K562 (cell line): Measurements from ENCODE around the gene COL15A1. TPM values are rescaled to one million over a fixed set of nuclear protein-coding genes. Genes with fewer than 3 reads are reported as not detected.
A peak's percentile ranks its signal among the peaks of the same experiment; 100 is the strongest.

Source experiments
- KAT2B ChIP-seq: IDR thresholded peaks from one replicate; pipeline ENCODE4 v1.6.1; 2012; ENCODE audit warnings: low read depth, mild to moderate bottlenecking, control low read depth, inconsistent platforms, low read length, moderate library complexity
- L3MBTL2 ChIP-seq: fragments of 450-650 bp; IDR thresholded peaks from 2 replicates; pipeline ENCODE4 v1.6.1; 2016; ENCODE audit warnings: mild to moderate bottlenecking, moderate library complexity
- MYNN ChIP-seq, 2 experiments: sonication (generic); formaldehyde crosslinking in 1 of 2; IDR thresholded peaks; 2 replicates each; pipeline versions ENCODE4 v1.5.0 to v1.6.1; 2016 to 2020; ENCODE audit warnings: antibody characterized with exemption in 1 of 2, missing genetic modification reagents in 1 of 2
- PHTF2 ChIP-seq: fragments of 250-450 bp; sonication (Bioruptor Pico); IDR thresholded peaks from 2 replicates; pipeline ENCODE4 v1.5.0; 2021; ENCODE audit warnings: mild to moderate bottlenecking
- POLR3A ChIP-seq: IDR thresholded peaks from 2 replicates; pipeline ENCODE4 v1.6.1; 2011; ENCODE audit warnings: borderline replicate concordance, mild to moderate bottlenecking, moderate library complexity; ENCODE audit not compliant: insufficient read length, insufficient read depth; ENCODE audit errors: extremely low read depth
- ZNF444 ChIP-seq: fragments of 250-450 bp; sonication (Bioruptor Pico); IDR thresholded peaks from 2 replicates; pipeline ENCODE4 v1.4.0; 2020; ENCODE audit warnings: mild to moderate bottlenecking, moderate library complexity
- polyA plus RNA-seq, 8 experiments: library from polyadenylated mRNA; depleted of rRNA in 4 of 8; stranded (reverse) in 5 of 8; unstranded in 3 of 8; fragments of >200 nt; fragmentation: Nextera tagmentation in 2 of 8; fragmentation: Illumina TruSeq in 1 of 8; extraction: Ambion mirVana in 2 of 8; extraction: Trizol in 1 of 8; gene quantifications; 2 replicates each; pipeline versions ENCODE4 v1.2.1 to v1.2.3, GENCODE V29; 2011 to 2014; ENCODE audit warnings: inconsistent platforms in 1 of 8, missing spikeins in 1 of 8
- total RNA-seq, 7 experiments: library from RNA; depleted of rRNA in 6 of 7; stranded (reverse); fragments of >200 nt in 6 of 7; fragmentation: Illumina TruSeq in 2 of 7; extraction: Trizol in 2 of 7; gene quantifications; 2 replicates each; pipeline versions ENCODE4 v1.2.1 to v1.2.3, GENCODE V29; 2011 to 2021; ENCODE audit warnings: low replicate concordance in 1 of 7
- TF ChIP-seq, protein P1 (sequence below): sonication (generic); IDR thresholded peaks from 2 replicates; pipeline ENCODE4 v1.6.1; 2016
- TF ChIP-seq, protein P2 (sequence below), 3 experiments: IDR thresholded peaks in 2 of 3; conservative IDR thresholded peaks in 1 of 3; 2 replicates each; pipeline ENCODE4 v1.5.1; 2011 to 2012; ENCODE audit warnings: low read length in 3 of 3, mild to moderate bottlenecking in 3 of 3, control low read depth in 2 of 3, improper control_type of control experiment in 1 of 3, inconsistent platforms in 1 of 3, low read depth in 1 of 3, mixed read lengths in 1 of 3, moderate library complexity in 1 of 3; ENCODE audit not compliant: insufficient read depth in 2 of 3
- TF ChIP-seq, protein P3 (sequence below): fragments of 450-650 bp; formaldehyde crosslinking; IDR thresholded peaks from 2 replicates; pipeline ENCODE4 v1.4.0; 2022; ENCODE audit warnings: mild to moderate bottlenecking, moderate library complexity
- TF ChIP-seq, protein P4 (sequence below): fragments of 450-650 bp; formaldehyde crosslinking; IDR thresholded peaks from 2 replicates; pipeline ENCODE4 v1.4.0; 2020; ENCODE audit warnings: mild to moderate bottlenecking, moderate library complexity
- TF ChIP-seq, protein P5 (sequence below): fragments of 450-650 bp; conservative IDR thresholded peaks from 2 replicates; pipeline ENCODE4 v1.6.1; 2016; ENCODE audit warnings: missing genetic modification characterization, low read depth, mild to moderate bottlenecking, missing compliant biosample characterization, moderate library complexity
- TF ChIP-seq, protein P6 (sequence below): fragments of 250-450 bp; sonication (Bioruptor Pico); IDR thresholded peaks from 2 replicates; pipeline ENCODE4 v1.4.0; 2020; ENCODE audit warnings: mild to moderate bottlenecking, moderate library complexity, borderline replicate concordance

COL15A1 gene
- total and polyA plus RNA-seq, 9 of the 15 experiments (the other 6 are each of a cell fraction or from before 2014, with no cell fraction given), result 0.46 to 5.1 (median 2.6) TPM

DNA sequence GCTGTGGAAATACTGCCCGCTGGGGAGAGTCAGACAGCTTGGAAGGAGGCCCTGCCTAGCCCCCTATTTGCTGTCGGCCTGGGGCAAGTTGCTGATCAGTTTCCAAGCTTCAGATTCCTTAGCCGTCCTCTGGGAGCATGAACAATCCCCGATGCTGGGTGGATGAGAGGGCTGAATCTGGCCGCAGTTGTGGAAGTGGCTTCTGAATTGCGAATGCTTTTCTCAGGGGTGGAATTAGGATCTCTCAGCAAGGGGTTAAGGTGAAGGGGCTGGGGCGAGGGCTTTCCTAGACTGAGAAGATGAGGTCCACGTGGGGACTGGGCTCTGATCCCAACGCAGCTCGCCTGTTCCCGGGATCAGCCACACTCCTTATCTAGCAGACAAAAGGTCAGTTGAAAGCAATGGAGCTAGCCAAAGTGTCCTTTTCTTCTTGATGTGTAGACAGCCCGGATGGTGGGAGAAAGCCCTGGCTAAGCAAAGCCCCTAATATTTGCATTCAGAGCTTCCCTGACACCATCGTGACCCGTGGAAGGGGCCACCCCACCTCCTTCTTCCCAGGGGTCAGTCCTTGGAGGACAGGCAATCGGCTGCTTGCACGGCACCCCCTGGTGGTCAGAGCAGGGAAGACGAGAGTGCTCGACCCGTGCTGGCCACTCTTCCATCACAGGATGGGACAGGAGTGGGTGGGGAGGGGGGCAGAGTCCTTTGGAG, 54.9 kb downstream of the COL15A1 start (continued):
- 0 out of 2 replicates have a peak, but pooled peaks have one; percentile 32 for TF ChIP-seq L3MBTL2
- no peak for TF ChIP-seq ZNF444 (CRISPR knock-in tag)
- TF ChIP-seq, protein P1, sequence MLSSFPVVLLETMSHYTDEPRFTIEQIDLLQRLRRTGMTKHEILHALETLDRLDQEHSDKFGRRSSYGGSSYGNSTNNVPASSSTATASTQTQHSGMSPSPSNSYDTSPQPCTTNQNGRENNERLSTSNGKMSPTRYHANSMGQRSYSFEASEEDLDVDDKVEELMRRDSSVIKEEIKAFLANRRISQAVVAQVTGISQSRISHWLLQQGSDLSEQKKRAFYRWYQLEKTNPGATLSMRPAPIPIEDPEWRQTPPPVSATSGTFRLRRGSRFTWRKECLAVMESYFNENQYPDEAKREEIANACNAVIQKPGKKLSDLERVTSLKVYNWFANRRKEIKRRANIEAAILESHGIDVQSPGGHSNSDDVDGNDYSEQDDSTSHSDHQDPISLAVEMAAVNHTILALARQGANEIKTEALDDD, result no peak
- TF ChIP-seq, protein P2, sequence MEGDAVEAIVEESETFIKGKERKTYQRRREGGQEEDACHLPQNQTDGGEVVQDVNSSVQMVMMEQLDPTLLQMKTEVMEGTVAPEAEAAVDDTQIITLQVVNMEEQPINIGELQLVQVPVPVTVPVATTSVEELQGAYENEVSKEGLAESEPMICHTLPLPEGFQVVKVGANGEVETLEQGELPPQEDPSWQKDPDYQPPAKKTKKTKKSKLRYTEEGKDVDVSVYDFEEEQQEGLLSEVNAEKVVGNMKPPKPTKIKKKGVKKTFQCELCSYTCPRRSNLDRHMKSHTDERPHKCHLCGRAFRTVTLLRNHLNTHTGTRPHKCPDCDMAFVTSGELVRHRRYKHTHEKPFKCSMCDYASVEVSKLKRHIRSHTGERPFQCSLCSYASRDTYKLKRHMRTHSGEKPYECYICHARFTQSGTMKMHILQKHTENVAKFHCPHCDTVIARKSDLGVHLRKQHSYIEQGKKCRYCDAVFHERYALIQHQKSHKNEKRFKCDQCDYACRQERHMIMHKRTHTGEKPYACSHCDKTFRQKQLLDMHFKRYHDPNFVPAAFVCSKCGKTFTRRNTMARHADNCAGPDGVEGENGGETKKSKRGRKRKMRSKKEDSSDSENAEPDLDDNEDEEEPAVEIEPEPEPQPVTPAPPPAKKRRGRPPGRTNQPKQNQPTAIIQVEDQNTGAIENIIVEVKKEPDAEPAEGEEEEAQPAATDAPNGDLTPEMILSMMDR (IDR thresholded peaks at IDR 0.05 in 2 of 3, conservative IDR thresholded peaks at IDR 0.05 in 1 of 3; ENCODE audit: insufficient read depth in 2 of 3, low read depth in 1 of 3, low read length in 3 of 3), result peak; percentile 85 to 96 (median 93)
- TF ChIP-seq, protein P3, sequence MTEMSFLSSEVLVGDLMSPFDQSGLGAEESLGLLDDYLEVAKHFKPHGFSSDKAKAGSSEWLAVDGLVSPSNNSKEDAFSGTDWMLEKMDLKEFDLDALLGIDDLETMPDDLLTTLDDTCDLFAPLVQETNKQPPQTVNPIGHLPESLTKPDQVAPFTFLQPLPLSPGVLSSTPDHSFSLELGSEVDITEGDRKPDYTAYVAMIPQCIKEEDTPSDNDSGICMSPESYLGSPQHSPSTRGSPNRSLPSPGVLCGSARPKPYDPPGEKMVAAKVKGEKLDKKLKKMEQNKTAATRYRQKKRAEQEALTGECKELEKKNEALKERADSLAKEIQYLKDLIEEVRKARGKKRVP, result 0 out of 2 replicates have a peak, but pooled peaks have one; percentile 28
- no peak for TF ChIP-seq KAT2B
- TF ChIP-seq, protein P4, sequence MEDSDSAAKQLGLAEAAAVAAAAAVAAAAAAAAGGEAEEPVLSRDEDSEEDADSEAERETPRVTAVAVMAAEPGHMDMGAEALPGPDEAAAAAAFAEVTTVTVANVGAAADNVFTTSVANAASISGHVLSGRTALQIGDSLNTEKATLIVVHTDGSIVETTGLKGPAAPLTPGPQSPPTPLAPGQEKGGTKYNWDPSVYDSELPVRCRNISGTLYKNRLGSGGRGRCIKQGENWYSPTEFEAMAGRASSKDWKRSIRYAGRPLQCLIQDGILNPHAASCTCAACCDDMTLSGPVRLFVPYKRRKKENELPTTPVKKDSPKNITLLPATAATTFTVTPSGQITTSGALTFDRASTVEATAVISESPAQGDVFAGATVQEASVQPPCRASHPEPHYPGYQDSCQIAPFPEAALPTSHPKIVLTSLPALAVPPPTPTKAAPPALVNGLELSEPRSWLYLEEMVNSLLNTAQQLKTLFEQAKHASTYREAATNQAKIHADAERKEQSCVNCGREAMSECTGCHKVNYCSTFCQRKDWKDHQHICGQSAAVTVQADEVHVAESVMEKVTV (CRISPR knock-in tag), result peak; percentile 78
- no peak for TF ChIP-seq POLR3A
- TF ChIP-seq, protein P5, sequence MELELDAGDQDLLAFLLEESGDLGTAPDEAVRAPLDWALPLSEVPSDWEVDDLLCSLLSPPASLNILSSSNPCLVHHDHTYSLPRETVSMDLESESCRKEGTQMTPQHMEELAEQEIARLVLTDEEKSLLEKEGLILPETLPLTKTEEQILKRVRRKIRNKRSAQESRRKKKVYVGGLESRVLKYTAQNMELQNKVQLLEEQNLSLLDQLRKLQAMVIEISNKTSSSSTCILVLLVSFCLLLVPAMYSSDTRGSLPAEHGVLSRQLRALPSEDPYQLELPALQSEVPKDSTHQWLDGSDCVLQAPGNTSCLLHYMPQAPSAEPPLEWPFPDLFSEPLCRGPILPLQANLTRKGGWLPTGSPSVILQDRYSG (tag), result peak; percentile 62; the same call in 1 of the 2 replicates
- TF ChIP-seq, protein P6, sequence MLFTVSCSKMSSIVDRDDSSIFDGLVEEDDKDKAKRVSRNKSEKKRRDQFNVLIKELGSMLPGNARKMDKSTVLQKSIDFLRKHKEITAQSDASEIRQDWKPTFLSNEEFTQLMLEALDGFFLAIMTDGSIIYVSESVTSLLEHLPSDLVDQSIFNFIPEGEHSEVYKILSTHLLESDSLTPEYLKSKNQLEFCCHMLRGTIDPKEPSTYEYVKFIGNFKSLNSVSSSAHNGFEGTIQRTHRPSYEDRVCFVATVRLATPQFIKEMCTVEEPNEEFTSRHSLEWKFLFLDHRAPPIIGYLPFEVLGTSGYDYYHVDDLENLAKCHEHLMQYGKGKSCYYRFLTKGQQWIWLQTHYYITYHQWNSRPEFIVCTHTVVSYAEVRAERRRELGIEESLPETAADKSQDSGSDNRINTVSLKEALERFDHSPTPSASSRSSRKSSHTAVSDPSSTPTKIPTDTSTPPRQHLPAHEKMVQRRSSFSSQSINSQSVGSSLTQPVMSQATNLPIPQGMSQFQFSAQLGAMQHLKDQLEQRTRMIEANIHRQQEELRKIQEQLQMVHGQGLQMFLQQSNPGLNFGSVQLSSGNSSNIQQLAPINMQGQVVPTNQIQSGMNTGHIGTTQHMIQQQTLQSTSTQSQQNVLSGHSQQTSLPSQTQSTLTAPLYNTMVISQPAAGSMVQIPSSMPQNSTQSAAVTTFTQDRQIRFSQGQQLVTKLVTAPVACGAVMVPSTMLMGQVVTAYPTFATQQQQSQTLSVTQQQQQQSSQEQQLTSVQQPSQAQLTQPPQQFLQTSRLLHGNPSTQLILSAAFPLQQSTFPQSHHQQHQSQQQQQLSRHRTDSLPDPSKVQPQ (CRISPR knock-in tag), result no peak
- no peak for TF ChIP-seq PHTF2
- 0 out of 2 replicates have a peak, but pooled peaks have one; percentile 23 for TF ChIP-seq MYNN (IDR thresholded peaks at IDR 0.05)
- no peak for TF ChIP-seq MYNN (CRISPR knock-in tag; IDR thresholded peaks at IDR 0.05)
